HG03159 (cell line): ENCODE results near the gene BIK.
"Not testable (repeated sequence)": the region's sequence is repeated elsewhere in the genome, so short reads cannot be mapped to it uniquely, and the experiment has no call there.

Source experiments
- ATAC-seq: cut with Tn5 transposase; IDR thresholded peaks from one replicate; pipeline ENCODE4 v1.9.1; 2021; ENCODE audit warnings: mild to moderate bottlenecking, moderate library complexity; ENCODE audit not compliant: unreplicated experiment

The BIK gene

DNA sequence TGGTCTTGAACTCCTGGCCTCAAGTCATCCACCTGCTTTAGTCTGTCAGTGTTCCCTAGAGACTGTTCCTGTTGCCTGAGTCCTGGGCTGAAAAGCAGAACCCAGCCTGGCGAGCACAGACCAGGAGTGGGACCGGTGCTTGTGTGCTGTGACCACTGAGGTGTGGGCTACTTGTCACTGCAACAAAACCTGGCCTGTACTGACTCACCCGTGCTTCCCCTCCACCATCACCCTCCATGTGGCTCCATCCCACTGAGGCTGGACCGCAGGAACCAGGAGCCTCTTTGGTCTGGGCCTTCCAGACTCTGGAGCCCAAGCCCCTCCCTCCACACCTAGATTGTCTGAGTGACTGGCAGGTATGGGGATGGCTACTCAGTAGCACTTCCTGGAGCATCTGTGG is 24.0 kb downstream of the BIK start:
- ATAC-seq, result no peak

DNA sequence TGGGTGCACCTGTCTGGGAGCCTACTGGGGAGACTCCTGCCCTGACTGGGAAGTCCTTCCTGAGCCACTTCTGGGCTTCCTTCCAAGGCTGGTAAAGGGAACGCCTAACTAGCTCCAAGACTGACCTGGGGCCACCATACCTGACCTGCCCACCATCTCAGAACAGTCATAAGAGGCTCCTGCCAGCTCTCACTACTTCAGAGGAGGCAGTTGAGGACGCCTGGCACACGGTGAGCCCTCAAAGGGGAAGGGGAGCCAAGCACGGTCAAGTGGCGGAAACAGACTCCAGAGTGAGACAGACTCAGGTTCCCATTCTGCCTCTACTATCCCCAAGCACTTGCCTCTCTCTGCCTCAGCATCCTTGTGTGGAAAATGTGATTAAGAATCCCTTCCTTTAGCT is 25.0 kb downstream of the BIK start:
- ATAC-seq, result no peak

DNA sequence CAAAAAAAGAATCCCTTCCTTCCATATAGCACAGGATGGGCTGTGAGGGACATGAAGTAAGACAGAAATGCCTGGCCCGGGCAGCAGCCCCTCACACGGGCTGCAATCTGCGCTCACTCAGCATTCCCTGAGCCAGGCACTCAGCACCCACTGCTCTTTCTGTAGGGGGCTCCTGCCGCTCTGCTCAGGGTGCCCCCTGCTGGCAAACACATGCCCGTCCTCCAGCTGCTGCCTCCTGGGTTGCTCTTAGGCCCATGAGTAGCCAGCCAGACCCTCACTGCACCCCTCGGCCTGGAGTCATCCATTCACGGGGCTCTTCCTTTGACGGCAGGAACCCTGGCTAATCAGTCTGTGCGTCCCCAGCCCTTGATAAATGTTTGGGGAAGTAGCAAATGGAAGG is 25.7 kb downstream of the BIK start:
- ATAC-seq, result no peak

DNA sequence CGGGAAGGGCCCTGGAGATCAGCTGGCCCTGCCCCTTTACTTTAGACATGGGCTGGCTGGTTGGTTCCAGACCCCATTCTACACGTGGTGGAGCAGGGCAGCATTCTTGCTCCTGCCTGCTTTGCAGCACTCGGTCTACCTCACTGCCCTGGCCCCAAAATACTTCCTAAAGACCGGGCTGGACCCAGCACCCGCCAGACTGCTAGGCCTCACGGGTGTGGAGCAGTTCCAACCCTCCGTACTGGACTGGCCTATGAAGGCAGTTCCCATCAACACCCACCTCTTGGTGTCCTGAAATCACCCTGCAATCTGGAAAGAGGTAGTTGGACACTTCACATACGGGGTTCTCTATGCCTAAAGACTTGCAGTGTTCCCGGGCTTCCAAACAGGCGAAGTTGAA is 26.3 kb downstream of the BIK start:
- ATAC-seq, result no peak

- peak; percentile 77 for ATAC-seq
Observed at GRCh38 chr22:43142880-43143562, 32.5 kb downstream of the BIK start, which contains the start of gene MCAT. Gene MCAT (minus strand): TSS chr22:43143398. CDS start chr22:43143348, 50 bp downstream.

- no peak for ATAC-seq
Observed at GRCh38 chr22:43144949-43145348, 34.4 kb downstream of the BIK start.

DNA sequence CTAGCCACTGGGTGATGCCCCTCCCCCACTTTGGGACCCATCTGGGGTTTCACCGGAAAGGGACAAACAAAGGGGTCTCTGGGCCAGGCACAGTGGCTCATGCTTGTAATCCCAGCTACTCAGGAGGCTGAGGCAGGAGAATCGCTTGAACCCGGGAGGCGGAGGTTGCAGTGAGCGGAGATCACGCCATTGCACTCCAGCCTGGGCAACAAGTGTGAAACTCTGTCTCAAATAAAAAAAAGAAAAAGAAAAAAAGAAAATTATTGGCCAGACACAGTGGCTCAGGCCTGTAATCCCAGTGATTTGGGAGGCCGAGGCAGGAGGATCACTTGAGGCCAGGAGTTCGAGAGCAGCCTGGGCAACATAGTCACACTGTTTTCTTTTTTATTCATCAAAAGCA is 34.8 kb downstream of the BIK start:
- ATAC-seq, result not testable (repeated sequence)

DNA sequence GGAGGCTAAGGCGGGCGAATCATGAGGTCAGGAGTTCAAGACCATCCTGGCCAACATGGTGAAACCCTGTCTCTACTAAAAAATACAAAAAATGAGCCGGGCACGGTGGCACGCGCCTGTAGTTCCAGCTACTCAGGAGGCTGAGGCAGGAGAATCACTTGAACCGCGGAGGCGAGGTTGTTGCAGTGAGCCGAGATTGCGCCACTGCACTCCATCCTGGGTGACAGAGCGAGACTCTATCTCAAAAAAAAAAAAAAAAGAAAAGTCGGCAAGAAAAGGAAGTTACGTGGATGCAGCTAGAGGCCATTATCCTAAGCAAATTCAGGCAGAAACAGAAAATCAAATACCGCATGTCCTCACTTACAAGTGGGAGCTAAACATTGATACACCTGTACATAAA is 35.8 kb downstream of the BIK start:
- ATAC-seq, result not testable (repeated sequence)

DNA sequence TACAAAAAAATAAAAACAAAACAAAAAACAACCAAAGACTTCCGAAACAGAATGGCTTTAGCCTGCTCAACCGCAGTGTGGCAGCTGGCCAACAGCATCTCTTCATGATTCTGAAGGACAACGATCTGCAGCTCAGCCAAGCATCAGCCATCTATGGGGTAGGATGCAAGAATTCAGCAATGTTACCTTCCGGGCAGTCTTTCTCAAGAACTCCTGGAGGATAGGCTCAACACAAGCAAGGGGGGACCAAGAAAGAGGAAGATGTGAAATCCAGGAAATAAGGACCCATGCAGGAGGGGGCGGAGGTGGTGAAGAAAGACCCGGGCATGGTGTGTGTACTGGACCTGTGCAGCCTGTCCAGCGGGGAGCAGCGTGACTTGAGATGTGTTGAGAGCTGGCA is 37.3 kb downstream of the BIK start:
- no peak for ATAC-seq

DNA sequence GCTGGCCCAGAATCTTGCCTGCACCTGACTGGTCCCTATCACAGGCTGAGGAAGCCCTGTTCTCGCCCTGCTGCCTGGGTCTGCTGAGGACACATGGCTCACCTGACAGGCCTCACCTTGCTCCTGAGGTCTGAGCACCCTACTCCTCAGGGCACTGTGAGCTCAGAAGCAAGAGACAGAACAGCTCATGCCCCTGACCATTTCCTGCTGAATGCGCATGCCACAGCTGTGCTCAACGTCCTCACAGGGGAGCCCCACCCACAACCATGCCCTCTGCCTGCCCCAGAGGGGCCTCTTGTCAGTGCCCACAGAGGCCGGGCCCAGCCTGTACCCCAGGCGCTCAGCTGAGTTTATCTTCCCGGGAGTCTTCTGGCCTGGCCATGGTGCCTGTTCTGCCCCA is 38.0 kb downstream of the BIK start:
- no peak for ATAC-seq

DNA sequence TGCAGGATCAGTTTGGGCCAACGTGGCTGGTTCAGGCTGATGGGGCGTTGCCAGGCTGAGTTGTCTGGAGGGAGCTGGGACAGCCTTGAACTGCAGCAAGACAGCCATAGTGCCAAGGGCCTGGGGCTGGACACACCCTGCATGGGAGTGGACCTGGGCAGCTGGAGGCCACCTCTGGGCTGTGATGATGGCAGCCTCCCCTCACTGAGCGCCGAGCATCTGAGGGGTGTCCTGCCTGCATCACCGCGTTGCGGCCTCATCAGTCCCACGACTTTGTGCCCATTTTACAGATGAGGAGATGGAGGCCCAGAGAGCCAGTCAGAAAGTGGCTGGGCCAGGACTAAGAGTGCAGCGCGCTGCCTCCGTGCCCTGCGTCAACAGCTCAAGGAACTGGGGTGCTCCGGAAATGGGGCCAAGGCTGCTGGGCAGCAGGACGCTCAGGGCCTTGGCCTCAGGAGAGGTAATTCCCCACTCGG is 40.2 kb downstream of the BIK start:
- no peak for ATAC-seq

GRCh38 chr22:43151251-43152002 is 40.9 kb downstream of the BIK start, which contains the start of gene TSPO:
Gene TSPO (plus strand): TSS chr22:43151559. CDS start chr22:43159239, 7,680 bp downstream.
- ATAC-seq, result no peak

GRCh38 chr22:43152003-43152356 is 41.4 kb downstream of the BIK start:
- ATAC-seq, result no peak

DNA sequence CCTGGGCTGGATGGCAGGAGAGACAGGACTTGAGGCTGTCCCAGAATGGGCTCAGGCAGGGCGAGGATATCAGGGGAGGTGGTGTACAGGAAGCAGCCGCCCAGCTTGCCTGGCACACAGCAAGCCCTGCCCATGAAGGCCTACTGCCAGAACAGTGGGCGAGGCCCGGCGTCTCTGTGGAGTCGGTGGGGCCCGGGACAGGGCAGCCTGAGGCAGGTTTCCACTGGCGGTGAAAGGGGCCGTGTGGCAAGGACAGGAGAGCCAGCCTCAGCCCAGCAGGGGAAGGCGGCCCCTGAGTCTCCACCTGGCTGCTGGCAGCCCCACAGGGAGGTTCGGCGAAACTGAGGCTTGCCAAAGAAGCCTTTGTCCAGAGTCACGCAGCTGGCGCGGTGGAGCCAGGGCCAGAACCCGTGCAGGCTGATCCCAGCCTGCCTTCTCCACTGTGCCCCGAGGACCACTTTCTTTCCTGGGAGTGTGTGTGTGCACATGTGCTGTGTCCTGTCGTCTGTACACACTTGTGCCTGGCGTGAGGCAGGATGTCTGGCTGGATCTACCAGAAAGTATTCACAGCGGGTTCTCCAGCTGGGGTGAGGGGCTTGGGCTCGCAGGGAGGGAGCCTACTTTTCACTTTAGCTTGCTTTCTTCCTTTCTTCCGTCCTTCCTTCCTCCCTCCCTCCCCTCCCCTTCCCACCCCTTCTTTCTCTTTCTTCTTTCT is 42.0 kb downstream of the BIK start:
- no peak for ATAC-seq

GRCh38 chr22:43153899-43154298 is 43.3 kb downstream of the BIK start:
- ATAC-seq, result no peak

DNA sequence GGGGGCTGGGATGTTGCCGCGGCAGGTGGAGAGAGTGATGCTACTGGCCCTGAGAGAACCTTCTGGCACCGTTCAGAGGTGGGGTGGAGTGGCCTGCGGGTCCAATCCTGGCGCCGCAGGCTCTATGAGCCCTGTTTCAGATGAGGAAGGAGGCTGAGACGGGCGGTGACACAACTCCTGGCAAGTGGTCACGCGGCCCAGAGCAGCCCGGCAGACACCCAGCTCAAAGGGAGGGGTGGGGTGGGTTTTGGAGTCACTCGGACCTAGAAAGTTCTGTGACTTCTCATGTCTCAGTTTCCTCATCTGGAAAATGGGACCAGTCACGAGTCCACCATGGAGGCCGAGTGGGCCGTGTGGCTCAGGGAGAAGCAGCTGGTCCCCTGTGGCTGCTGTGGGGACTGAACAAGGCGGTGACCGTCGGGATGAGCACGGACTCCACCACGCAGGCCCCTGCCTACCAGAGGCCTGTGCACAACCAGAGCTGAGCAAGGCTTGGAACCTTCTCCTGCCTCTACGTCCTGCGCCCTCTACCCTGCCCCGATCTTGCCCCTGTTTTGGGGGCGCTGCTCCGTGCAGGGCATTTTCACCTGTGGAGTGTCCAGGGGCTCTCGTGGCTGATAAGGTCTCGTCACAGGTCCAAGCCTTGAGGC is 44.5 kb downstream of the BIK start:
- no peak for ATAC-seq

DNA sequence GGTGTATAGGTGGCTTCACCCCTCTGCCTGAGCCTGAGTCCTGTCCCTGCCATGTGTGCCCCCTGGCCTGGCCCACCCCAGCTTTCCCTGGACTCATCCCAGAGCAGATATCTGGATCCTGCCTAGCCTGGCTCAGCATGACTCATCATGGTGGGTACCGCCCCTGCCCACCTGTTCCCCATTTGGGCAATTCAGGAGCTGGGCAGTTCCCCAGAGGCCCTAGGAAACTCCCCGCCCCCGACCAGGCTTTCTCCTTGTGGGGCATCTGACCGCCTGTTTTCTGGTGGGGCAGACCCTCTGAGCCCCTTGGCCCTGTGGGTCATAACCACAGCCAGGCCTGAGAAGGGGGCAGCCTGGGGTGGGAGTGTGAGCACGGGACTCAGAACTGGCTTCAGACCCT is 45.2 kb downstream of the BIK start:
- no peak for ATAC-seq

GRCh38 chr22:43156413-43156812 is 45.9 kb downstream of the BIK start:
- ATAC-seq, result no peak

DNA sequence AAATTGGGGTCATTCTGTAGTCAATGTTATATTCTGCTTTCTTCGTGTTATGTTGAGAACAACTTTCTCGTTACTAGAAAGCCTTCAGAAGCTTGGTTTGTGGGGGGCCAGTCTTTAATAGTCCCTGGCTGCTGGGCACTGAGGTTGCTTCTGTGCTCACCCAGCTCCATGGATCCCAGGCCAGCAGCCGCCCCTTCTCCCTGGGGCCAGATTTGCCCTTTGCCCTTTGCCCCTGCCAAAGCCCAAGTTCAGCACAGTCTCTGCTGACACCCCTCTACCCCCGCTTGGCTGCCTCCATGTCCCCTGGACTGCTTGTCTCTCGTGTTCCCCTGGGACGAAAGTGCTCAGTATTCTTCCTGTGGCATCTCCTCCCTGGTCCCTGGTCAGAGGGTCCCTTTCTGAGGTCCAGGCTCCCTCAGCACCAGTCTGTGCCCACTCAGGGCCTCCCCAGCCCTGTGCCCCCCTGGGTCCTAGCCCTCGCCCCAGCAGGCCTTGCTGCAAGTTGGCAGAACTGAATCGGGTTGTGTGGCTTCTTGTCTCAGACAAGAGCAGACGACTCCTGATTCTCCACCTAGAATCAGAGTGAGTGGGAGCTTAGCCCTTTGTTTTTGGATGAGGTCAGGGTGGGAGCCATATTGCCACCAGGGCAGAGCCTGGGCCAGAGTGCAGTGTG is 47.5 kb downstream of the BIK start:
- no peak for ATAC-seq

- no peak for ATAC-seq
Observed at GRCh38 chr22:43158778-43159483, 48.4 kb downstream of the BIK start.
